Upper lobe of left lung (tissue), 6 donors: ENCODE data around the gene PDAP1. TPM values are rescaled to one million over a fixed set of nuclear protein-coding genes. Genes with fewer than 3 reads are reported as not detected.

Experiments used
- ATAC-seq, 2 donors: fragments of 200-7000 bp; cut with Tn5 transposase; one replicate each; pipeline ENCODE4 v1.9.1; 2022; ENCODE audit warnings: mild to moderate bottlenecking in 2 of 2, moderate library complexity in 2 of 2; ENCODE audit not compliant: low FRiP score in 2 of 2
- DNase-seq, 2 donors: peaks; one replicate each; pipeline ENCODE4 v3.0.0-alpha.2; 2019 to 2020
- H3K27ac ChIP-seq, 4 donors: fragments of 200-600 bp; sonication (generic); one replicate each; pipeline ENCODE4 v1.5.1; 2016 to 2019
- H3K27me3 ChIP-seq, 4 donors: fragments of 200-600 bp; sonication (generic); one replicate each; pipeline ENCODE4 v1.5.1; 2017 to 2019
- H3K36me3 ChIP-seq, 4 donors: fragments of 200-600 bp; sonication (generic); one replicate each; pipeline ENCODE4 v1.5.1; 2016 to 2019
- H3K4me1 ChIP-seq, 4 donors: fragments of 200-600 bp; sonication (generic); one replicate each; pipeline ENCODE4 v1.5.1; 2018 to 2019
- H3K4me3 ChIP-seq, 4 donors: fragments of 200-600 bp; sonication (generic); one replicate each; pipeline ENCODE4 v1.5.1; 2017 to 2019; ENCODE audit warnings: mild to moderate bottlenecking in 2 of 4, moderate library complexity in 1 of 4
- H3K9me3 ChIP-seq, 4 donors: fragments of 200-600 bp; sonication (generic); one replicate each; pipeline ENCODE4 v1.5.1; 2018 to 2019
- CTCF ChIP-seq, 6 experiments: fragments of 450-650 bp in 4 of 6; fragments of 200-600 bp in 2 of 6; sonication (generic) in 2 of 6; IDR thresholded peaks; one replicate each; pipeline ENCODE4 v1.5.1; 2016 to 2019; ENCODE audit warnings: antibody characterized with exemption in 6 of 6
- EP300 ChIP-seq, 4 donors: sonication (generic); formaldehyde crosslinking; IDR thresholded peaks; one replicate each; pipeline ENCODE4 v1.5.1; 2017; ENCODE audit warnings: antibody characterized with exemption in 4 of 4, control low read depth in 2 of 4
- POLR2A ChIP-seq, 4 donors: fragments of 450-650 bp; IDR thresholded peaks; one replicate each; pipeline ENCODE4 v1.5.1; 2016 to 2017; ENCODE audit warnings: antibody characterized with exemption in 4 of 4, mild to moderate bottlenecking in 2 of 4
- POLR2AphosphoS5 ChIP-seq, 2 donors: sonication (generic); formaldehyde crosslinking; IDR thresholded peaks; one replicate each; pipeline ENCODE4 v1.5.1; 2017; ENCODE audit warnings: antibody characterized with exemption in 2 of 2
- WGBS, 2 donors: methylation state at CpG; one replicate each; pipeline ENCODE4 v1.1.5; 2017 to 2018; 5-methylcytosine and 5-hydroxymethylcytosine counted together
- total RNA-seq, 6 donors: library from RNA; depleted of rRNA in 4 of 6; stranded (reverse); fragments of >200 nt in 4 of 6; gene quantifications; one replicate each; pipeline versions ENCODE4 v1.1.0 to v1.2.1, GENCODE V29; 2016 to 2021
- donor health status: DM: no; HTN: no; CAD: no; lungs with moderate emphysema.
- donor health status: DM: no; HTN: yes; CAD: no; lungs with severe emphysema.

PDAP1 gene
- total RNA-seq, 6 donors from 2014 or later = 31.4 to 76.0 (median 67.4) TPM

GRCh38 chr7:99455874-99456273 is 47.5 kb upstream of the PDAP1 start:
- H3K4me3 ChIP-seq = no peak overlapping the region
- DNase-seq = no peak
- TF ChIP-seq CTCF (IDR thresholded peaks at IDR 0.05) = no peak
- no peak for TF ChIP-seq POLR2A (IDR thresholded peaks at IDR 0.05)
- no peak for TF ChIP-seq POLR2AphosphoS5 (IDR thresholded peaks at IDR 0.05)
- no peak for TF ChIP-seq EP300 (IDR thresholded peaks at IDR 0.05)
- H3K27ac ChIP-seq = no peak overlapping the region
- WGBS, 2 donors = 85 to 95% methylated on average over 7 to 9 of the region's 9 CpGs
- no peak for ATAC-seq
- no peaks in the 10 kb centered on the region for H3K9me3 ChIP-seq
- peaks cover 0 to under 1% (median 0%) of the 10 kb centered on the region in 4 donors for H3K4me1 ChIP-seq
- H3K27me3 ChIP-seq = no peaks in the 10 kb centered on the region
- H3K36me3 ChIP-seq = peaks cover 14 to 91% (median 79%) of the 10 kb centered on the region in 4 donors

- WGBS, 2 donors = 93 to 94% methylated on average over 8 of the region's 11 CpGs
- H3K27ac ChIP-seq = no peak overlapping the region
- no peaks in the 10 kb centered on the region for H3K9me3 ChIP-seq
- no peaks in the 10 kb centered on the region for H3K27me3 ChIP-seq
- ATAC-seq (no peak), DNase-seq (no peak)
- H3K4me1 ChIP-seq = no peaks in the 10 kb centered on the region
- H3K36me3 ChIP-seq = peaks cover 15 to 100% (median 87%) of the 10 kb centered on the region in 4 donors
- TF ChIP-seq CTCF (IDR thresholded peaks at IDR 0.05) (no peak), POLR2AphosphoS5 (IDR thresholded peaks at IDR 0.05) (no peak), EP300 (IDR thresholded peaks at IDR 0.05) (no peak), POLR2A (IDR thresholded peaks at IDR 0.05) (no peak)
- no peak overlapping the region for H3K4me3 ChIP-seq
These were observed 44.7 kb upstream of the PDAP1 start for GRCh38 chr7:99453105-99453504.

GRCh38 chr7:99452541-99452940 is 44.1 kb upstream of the PDAP1 start:
- WGBS, 2 donors = 88 to 98% methylated on average over 10 to 13 of the region's 13 CpGs
- DNase-seq (no peak), ATAC-seq (no peak)
- H3K4me3 ChIP-seq = no peak overlapping the region
- H3K4me1 ChIP-seq = no peaks in the 10 kb centered on the region
- TF ChIP-seq CTCF (IDR thresholded peaks at IDR 0.05) (no peak), EP300 (IDR thresholded peaks at IDR 0.05) (no peak), POLR2AphosphoS5 (IDR thresholded peaks at IDR 0.05) (no peak), POLR2A (IDR thresholded peaks at IDR 0.05) (no peak)
- no peak overlapping the region for H3K27ac ChIP-seq
- no peaks in the 10 kb centered on the region for H3K27me3 ChIP-seq
- no peaks in the 10 kb centered on the region for H3K9me3 ChIP-seq
- H3K36me3 ChIP-seq = peaks cover 14 to 100% (median 87%) of the 10 kb centered on the region in 4 donors

- Histone ChIP-seq H3K4me3 (no peak overlapping the region), H3K9me3 (no peaks in the 10 kb centered on the region), H3K4me1 (no peaks in the 10 kb centered on the region), H3K27me3 (no peaks in the 10 kb centered on the region), H3K36me3 (peaks cover 14 to 99% (median 84%) of the 10 kb centered on the region in 4 donors), H3K27ac (no peak overlapping the region)
- TF ChIP-seq CTCF (IDR thresholded peaks at IDR 0.05) (no peak), POLR2AphosphoS5 (IDR thresholded peaks at IDR 0.05) (no peak), EP300 (IDR thresholded peaks at IDR 0.05) (no peak), POLR2A (IDR thresholded peaks at IDR 0.05) (no peak)
- ATAC-seq (no peak), DNase-seq (no peak)
- WGBS, 2 donors = 96 to 97% methylated on average over 8 of the region's 8 CpGs
These were observed 43.5 kb upstream of the PDAP1 start for GRCh38 chr7:99451936-99452335.

- no peak for TF ChIP-seq EP300 (IDR thresholded peaks at IDR 0.05)
- no peak for TF ChIP-seq POLR2A (IDR thresholded peaks at IDR 0.05)
- TF ChIP-seq POLR2AphosphoS5 (IDR thresholded peaks at IDR 0.05) = no peak
- no peak for TF ChIP-seq CTCF (IDR thresholded peaks at IDR 0.05)
- no peak overlapping the region for H3K27ac ChIP-seq
- 96% methylated on average over 2 to 5 of the region's 5 CpGs for WGBS, 2 donors
These were observed 40.9 kb upstream of the PDAP1 start for GRCh38 chr7:99449326-99449725.

More at GRCh38 chr7:99449326-99449725, 40.9 kb upstream of the PDAP1 start:
- Histone ChIP-seq H3K9me3 (no peaks in the 10 kb centered on the region), H3K4me3 (no peak overlapping the region), H3K4me1 (no peaks in the 10 kb centered on the region), H3K27me3 (no peaks in the 10 kb centered on the region), H3K36me3 (peaks cover 10 to 99% (median 81%) of the 10 kb centered on the region in 4 donors)
- ATAC-seq (no peak), DNase-seq (no peak)
